Adrenal gland (tissue), 12 donors: ENCODE data around the gene MTMR12. TPM values are rescaled to one million over a fixed set of nuclear protein-coding genes. Genes with fewer than 3 reads are reported as not detected.

Source experiments
- DNase-seq, 7 donors: peaks; one replicate each; pipeline ENCODE4 v3.0.0-alpha.2; 2019 to 2020
- H3K27ac ChIP-seq, 5 donors: fragments of 200-600 bp; sonication (generic) in 4 of 5; 1 replicate in 3 of 5; 2 replicates in 2 of 5; pipeline versions ENCODE4 v1.5.1 to v1.8.0; 2016 to 2020; ENCODE audit warnings: mild to moderate bottlenecking in 1 of 5
- H3K27me3 ChIP-seq: fragments of 200-600 bp; 2 replicates; pipeline ENCODE4 v1.8.0; 2021
- H3K36me3 ChIP-seq, 2 donors: fragments of 200-600 bp; replicated peaks in 1 of 2; 1 replicate in 1 of 2; 2 replicates in 1 of 2; pipeline versions ENCODE4 v1.5.1 to v1.8.0; 2018 to 2022
- H3K4me1 ChIP-seq, 2 donors: fragments of 200-600 bp; replicated peaks in 1 of 2; 1 replicate in 1 of 2; 2 replicates in 1 of 2; pipeline versions ENCODE4 v1.5.1 to v1.8.0; 2018 to 2021
- H3K4me3 ChIP-seq, 4 donors: fragments of 200-600 bp; sonication (generic) in 3 of 4; one replicate each; pipeline ENCODE4 v1.5.1; 2016 to 2018
- H3K9me3 ChIP-seq, 3 donors: fragments of 200-600 bp; sonication (generic) in 1 of 3; replicated peaks in 1 of 3; 1 replicate in 2 of 3; 2 replicates in 1 of 3; pipeline versions ENCODE4 v1.5.1 to v1.8.0; 2016 to 2021
- POLR2A ChIP-seq, 2 donors: fragments of 450-650 bp; IDR thresholded peaks; one replicate each; pipeline ENCODE4 v1.6.1; 2017; ENCODE audit warnings: antibody characterized with exemption in 2 of 2, mild to moderate bottlenecking in 2 of 2, moderate library complexity in 1 of 2
- WGBS, 4 donors: extraction: QIAGEN DNeasy Blood & Tissue Kit in 2 of 4; methylation state at CpG; one replicate each; pipeline versions ENCODE4 v1.1.5 to v1.1.7; 2013 to 2017; 5-methylcytosine and 5-hydroxymethylcytosine counted together
- intact Hi-C, 2 donors: fragments of 100-400 bp; cut with DNase I; formaldehyde crosslinking; loops; one replicate each; pipeline versions ENCODE4 v1.14.1 to v1.15.0; 2022 to 2023
- polyA plus RNA-seq, 3 donors: library from polyadenylated mRNA; stranded (reverse); fragments of 200-250 nt in 2 of 3; fragments of 350-450 nt in 1 of 3; fragmentation: Illumina TruSeq in 1 of 3; extraction: RNeasy Lipid Tissue Mini Kit (QIAGEN cat#74804) in 1 of 3; gene quantifications; one replicate each; pipeline ENCODE4 v1.2.3, GENCODE V29; 2013 to 2014
- total RNA-seq, 9 donors: library from RNA; depleted of rRNA in 4 of 9; stranded (reverse); fragments of >200 nt in 4 of 9; fragments of 120-200 nt in 1 of 9; fragmentation: NEBNext Ultra II Directional in 1 of 9; extraction: Animal tissue kit (Norgen Biotek cat#: 25700) in 1 of 9; gene quantifications; one replicate each; pipeline versions ENCODE4 v1.1.0 to v1.2.4, GENCODE V29; 2013 to 2023
- TF ChIP-seq, protein P1 (sequence below), 6 experiments: fragments of 450-650 bp in 4 of 6; fragments of 200-600 bp in 2 of 6; sonication (generic) in 1 of 6; IDR thresholded peaks; 1 replicate in 5 of 6; 2 replicates in 1 of 6; pipeline versions ENCODE4 v1.5.1 to v1.8.0; 2016 to 2021; ENCODE audit warnings: antibody characterized with exemption in 6 of 6, mild to moderate bottlenecking in 2 of 6, moderate library complexity in 1 of 6
- donor health status: healthy with polysubstance abuse.
- donor health status: Bipolar disorder and iron deficiency.
- donor health status: DM: yes; HTN: yes; CAD: no.
- donor health status: DM: no; HTN: no; CAD: no.
- donor health status: DM: no; HTN: no; CAD: no.
- donor health status: DM: yes; HTN: yes; CAD: no.

Gene MTMR12
- total and polyA plus RNA-seq, 12 donors = 4.5 to 30.7 (median 22.9) TPM

DNA sequence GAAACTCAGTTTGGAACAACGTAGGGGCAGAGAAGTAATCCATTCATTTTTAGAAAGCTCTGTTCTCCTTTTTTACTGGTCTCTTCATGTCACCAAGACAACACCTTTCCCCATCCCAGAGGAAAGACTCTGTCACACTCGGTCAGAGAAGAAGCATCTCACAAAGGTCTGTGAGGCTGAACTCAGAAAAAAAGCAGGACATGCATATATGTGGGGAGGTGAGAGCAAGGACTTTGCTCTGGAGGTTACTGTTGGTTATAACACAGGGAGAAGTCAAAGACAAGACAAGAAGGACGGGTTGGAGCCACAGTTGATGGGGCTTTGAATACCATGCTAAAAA lies 19.2 kb upstream of the MTMR12 start:
- no peak for DNase-seq
- Histone ChIP-seq H3K27ac (no peak overlapping the region), H3K36me3 (no peaks in the 10 kb centered on the region), H3K4me3 (no peak overlapping the region), H3K4me1 (peaks cover 0 to 4% of the 10 kb centered on the region in 2 donors), H3K9me3 (no peaks in the 10 kb centered on the region), H3K27me3 (no peaks in the 10 kb centered on the region)
- 53 to 70% (median 63%) methylated on average over 3 of the region's 3 CpGs for WGBS, 4 donors
- intact Hi-C loops = no loop called here
- TF ChIP-seq POLR2A (IDR thresholded peaks at IDR 0.05) = no peak
- TF ChIP-seq, protein P1, sequence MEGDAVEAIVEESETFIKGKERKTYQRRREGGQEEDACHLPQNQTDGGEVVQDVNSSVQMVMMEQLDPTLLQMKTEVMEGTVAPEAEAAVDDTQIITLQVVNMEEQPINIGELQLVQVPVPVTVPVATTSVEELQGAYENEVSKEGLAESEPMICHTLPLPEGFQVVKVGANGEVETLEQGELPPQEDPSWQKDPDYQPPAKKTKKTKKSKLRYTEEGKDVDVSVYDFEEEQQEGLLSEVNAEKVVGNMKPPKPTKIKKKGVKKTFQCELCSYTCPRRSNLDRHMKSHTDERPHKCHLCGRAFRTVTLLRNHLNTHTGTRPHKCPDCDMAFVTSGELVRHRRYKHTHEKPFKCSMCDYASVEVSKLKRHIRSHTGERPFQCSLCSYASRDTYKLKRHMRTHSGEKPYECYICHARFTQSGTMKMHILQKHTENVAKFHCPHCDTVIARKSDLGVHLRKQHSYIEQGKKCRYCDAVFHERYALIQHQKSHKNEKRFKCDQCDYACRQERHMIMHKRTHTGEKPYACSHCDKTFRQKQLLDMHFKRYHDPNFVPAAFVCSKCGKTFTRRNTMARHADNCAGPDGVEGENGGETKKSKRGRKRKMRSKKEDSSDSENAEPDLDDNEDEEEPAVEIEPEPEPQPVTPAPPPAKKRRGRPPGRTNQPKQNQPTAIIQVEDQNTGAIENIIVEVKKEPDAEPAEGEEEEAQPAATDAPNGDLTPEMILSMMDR (IDR thresholded peaks at IDR 0.05) = no peak

DNA sequence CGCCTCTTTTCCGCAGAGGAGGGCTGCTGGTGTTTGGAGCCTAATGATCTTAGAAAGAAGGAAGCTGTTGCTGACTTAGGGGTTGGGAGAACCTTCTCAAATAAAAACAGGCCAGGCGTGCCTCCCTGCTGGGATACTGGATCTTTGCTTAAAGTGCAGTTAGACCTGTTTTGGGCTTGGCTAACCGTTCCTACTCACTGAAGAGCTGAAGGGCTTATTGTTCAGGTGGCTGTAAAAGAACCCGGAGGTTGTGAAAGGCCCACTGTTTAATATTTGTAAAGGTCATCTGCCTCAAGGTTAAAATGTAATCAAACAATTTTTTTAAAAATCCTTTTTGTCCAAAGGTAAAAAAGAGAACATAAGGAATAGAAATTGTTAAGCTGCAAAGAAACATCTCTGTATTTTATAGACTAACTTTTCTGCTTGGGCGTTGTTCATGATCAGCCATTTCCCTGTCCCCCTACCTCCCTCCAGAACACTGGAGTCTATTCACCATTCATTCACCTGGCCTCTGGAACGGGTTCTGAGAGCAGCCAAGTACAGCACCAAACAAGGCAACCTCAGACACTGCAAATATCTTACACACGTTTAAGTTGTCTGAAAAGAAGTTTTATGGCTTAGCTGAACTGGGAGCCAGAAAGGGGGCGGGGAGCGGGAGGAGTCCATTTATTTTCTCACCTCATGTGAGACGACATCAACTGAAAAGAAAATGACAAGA lies 18.6 kb upstream of the MTMR12 start:
- no peak for DNase-seq
- no peak overlapping the region for H3K27ac ChIP-seq
- intact Hi-C loops = no loop called here

DNA sequence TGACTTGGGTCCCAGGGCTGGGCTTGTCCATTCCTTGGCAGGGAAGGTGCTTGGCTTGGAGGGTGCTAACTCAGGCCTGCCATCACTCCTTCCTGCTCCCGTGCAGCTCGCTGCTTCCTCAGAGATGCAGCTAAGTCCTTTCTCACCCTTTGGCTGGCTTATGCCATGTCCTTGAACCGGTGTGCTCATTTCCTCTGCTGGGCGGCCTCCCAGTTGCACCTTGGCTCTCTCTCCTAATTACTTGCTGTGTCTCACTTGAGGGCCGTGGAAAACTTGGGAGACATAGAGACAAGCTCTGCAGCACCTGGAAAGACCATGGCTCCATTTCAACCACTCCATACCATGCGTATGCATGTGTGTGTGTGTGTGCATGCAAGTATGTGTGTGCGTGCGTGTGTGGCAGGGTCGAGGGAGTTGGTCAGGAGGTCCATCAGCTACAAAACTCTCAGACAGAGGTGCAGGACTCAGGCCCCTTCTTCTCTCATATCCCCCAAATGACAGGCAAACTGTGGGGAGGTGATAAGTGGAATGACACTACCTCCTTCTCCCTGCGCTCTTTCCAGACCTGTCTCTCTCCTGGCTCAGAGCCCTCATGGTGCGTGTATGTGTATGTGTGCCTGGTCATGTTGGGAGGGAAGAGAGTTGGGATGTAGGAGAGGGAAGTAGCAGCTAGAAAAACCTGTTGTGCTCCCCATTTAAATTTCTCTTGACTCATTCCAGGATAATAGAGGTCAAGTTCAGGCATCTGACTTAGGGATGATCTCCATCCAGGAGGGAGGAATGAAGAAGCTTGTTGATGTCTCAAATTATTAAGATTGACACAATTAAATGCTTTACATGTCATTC lies 17.6 kb upstream of the MTMR12 start:
- WGBS, 4 donors = 63 to 67% (median 65%) methylated on average over 11 of the region's 11 CpGs
- DNase-seq = peak in 2 of 7 donors; percentile 37
- intact Hi-C loops = no loop called here

More for the DNA sequence above, 18.6 kb upstream of the MTMR12 start:
- no peak overlapping the region for H3K4me3 ChIP-seq
- 63 to 70% (median 67%) methylated on average over 11 of the region's 11 CpGs for WGBS, 4 donors
- no peaks in the 10 kb centered on the region for H3K27me3 ChIP-seq
- TF ChIP-seq POLR2A (IDR thresholded peaks at IDR 0.05) = no peak
- TF ChIP-seq, protein P1 (IDR thresholded peaks at IDR 0.05) = no peak
- H3K9me3 ChIP-seq = no peaks in the 10 kb centered on the region
- H3K4me1 ChIP-seq = peaks cover 0 to 4% of the 10 kb centered on the region in 2 donors
- H3K36me3 ChIP-seq = no peaks in the 10 kb centered on the region

DNA sequence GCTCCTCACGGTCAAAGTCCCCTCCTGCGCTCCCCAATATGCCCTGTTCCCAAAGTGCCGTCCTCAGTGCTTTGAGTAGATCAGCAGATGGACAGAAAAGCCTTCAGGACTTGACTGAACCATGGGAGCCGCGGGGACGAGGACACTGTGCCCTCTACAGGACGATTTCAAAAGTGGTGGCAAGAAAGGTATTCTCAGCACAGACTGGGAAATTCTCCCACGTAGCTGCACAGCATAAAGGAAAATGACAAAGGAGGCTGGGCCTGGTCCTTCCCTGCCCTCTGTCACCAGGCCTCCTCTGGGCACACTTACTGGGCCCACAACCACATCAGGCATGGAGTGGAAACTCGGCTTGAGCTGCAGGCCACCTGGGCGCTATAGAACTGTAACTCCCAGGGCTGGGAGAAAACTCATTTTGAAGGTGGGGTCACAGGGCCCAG lies 16.7 kb upstream of the MTMR12 start:
- H3K27ac ChIP-seq = no peak overlapping the region
- H3K4me3 ChIP-seq = no peak overlapping the region
- no peaks in the 10 kb centered on the region for H3K36me3 ChIP-seq
- no peaks in the 10 kb centered on the region for H3K9me3 ChIP-seq
- H3K4me1 ChIP-seq = peaks cover 0 to 4% of the 10 kb centered on the region in 2 donors
- WGBS, 4 donors = 34 to 55% (median 37%) methylated on average over 5 to 10 of the region's 10 CpGs
- TF ChIP-seq, protein P1 (IDR thresholded peaks at IDR 0.05) = peak; percentile 63 to 81 (median 77)
- TF ChIP-seq POLR2A (IDR thresholded peaks at IDR 0.05) = no peak
- DNase-seq = peak; percentile 54 to 88 (median 76)
- intact Hi-C loops = loop anchor here (2.0 to 10.0 kb wide), 3 partner anchors 55 to 97 kb away; no protein-coding TSS in a partner anchor
- no peaks in the 10 kb centered on the region for H3K27me3 ChIP-seq

More for the DNA sequence above, 17.6 kb upstream of the MTMR12 start:
- no peak overlapping the region for H3K4me3 ChIP-seq
- H3K27me3 ChIP-seq = no peaks in the 10 kb centered on the region
- TF ChIP-seq, protein P1 (IDR thresholded peaks at IDR 0.05) = no peak
- TF ChIP-seq POLR2A (IDR thresholded peaks at IDR 0.05) = no peak
- no peaks in the 10 kb centered on the region for H3K9me3 ChIP-seq
- H3K4me1 ChIP-seq = peaks cover 0 to 4% of the 10 kb centered on the region in 2 donors
- no peaks in the 10 kb centered on the region for H3K36me3 ChIP-seq
- no peak overlapping the region for H3K27ac ChIP-seq
